PFSK-1 (cell line): ENCODE measurements around the gene POU6F2.

Experiments
- FOXP2 ChIP-seq: optimal IDR thresholded peaks from 2 replicates; pipeline ENCODE3; 2011; ENCODE audit warnings: borderline replicate concordance, control low read depth, inconsistent platforms; ENCODE audit not compliant: insufficient read depth; ENCODE audit errors: extremely low read length, extremely low read depth
- POLR2AphosphoS5 ChIP-seq: IDR thresholded peaks from 2 replicates; pipeline ENCODE4 v1.6.1; 2012; ENCODE audit warnings: low read depth, mild to moderate bottlenecking, control low read depth, low read length, moderate library complexity
- SIN3A ChIP-seq: IDR thresholded peaks from 2 replicates; pipeline ENCODE4 v1.6.1; 2012; ENCODE audit warnings: mild to moderate bottlenecking, low read length, moderate library complexity, borderline replicate concordance; ENCODE audit not compliant: insufficient read depth
- TAF1 ChIP-seq: IDR thresholded peaks from 2 replicates; pipeline ENCODE4 v1.6.1; 2012; ENCODE audit warnings: low read length, control low read depth, borderline replicate concordance; ENCODE audit not compliant: insufficient read depth
- TF ChIP-seq, protein P1 (sequence below), 2 experiments: IDR thresholded peaks; 2 replicates each; pipeline versions ENCODE4 v1.6.1 to v1.8.0; 2011 to 2012; ENCODE audit warnings: low read depth in 2 of 2, low read length in 2 of 2, control low read depth in 1 of 2, inconsistent platforms in 1 of 2, mild to moderate bottlenecking in 1 of 2, moderate library complexity in 1 of 2; ENCODE audit not compliant: insufficient read depth in 1 of 2

POU6F2 gene

DNA sequence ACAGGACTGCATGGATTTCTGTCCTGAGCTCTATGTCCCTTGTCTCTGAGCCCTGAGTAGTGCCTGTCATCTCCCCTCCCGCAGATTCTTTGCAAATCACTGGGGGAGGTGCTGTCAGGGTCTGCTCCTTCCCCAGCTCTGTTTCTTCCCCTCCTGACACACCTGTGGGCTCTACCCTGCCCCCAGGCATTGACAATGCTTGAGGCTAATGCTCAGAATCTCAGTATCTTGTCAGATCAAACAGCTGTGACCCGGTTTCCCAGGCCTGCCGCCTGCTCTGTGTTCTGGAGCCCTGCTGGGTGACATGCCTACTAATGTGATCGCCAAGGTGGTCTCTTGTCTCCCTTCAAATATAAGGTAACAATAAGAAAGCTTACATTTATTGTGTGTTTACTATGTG, 209.0 kb downstream of the POU6F2 start:
- no peak for TF ChIP-seq TAF1
- no peak for TF ChIP-seq FOXP2
- TF ChIP-seq SIN3A, result no peak
- TF ChIP-seq, protein P1, sequence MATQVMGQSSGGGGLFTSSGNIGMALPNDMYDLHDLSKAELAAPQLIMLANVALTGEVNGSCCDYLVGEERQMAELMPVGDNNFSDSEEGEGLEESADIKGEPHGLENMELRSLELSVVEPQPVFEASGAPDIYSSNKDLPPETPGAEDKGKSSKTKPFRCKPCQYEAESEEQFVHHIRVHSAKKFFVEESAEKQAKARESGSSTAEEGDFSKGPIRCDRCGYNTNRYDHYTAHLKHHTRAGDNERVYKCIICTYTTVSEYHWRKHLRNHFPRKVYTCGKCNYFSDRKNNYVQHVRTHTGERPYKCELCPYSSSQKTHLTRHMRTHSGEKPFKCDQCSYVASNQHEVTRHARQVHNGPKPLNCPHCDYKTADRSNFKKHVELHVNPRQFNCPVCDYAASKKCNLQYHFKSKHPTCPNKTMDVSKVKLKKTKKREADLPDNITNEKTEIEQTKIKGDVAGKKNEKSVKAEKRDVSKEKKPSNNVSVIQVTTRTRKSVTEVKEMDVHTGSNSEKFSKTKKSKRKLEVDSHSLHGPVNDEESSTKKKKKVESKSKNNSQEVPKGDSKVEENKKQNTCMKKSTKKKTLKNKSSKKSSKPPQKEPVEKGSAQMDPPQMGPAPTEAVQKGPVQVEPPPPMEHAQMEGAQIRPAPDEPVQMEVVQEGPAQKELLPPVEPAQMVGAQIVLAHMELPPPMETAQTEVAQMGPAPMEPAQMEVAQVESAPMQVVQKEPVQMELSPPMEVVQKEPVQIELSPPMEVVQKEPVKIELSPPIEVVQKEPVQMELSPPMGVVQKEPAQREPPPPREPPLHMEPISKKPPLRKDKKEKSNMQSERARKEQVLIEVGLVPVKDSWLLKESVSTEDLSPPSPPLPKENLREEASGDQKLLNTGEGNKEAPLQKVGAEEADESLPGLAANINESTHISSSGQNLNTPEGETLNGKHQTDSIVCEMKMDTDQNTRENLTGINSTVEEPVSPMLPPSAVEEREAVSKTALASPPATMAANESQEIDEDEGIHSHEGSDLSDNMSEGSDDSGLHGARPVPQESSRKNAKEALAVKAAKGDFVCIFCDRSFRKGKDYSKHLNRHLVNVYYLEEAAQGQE (IDR thresholded peaks at IDR 0.05; ENCODE audit: insufficient read depth in 1 of 2, low read depth in 2 of 2, low read length in 2 of 2), result no peak
- TF ChIP-seq POLR2AphosphoS5, result no peak

DNA sequence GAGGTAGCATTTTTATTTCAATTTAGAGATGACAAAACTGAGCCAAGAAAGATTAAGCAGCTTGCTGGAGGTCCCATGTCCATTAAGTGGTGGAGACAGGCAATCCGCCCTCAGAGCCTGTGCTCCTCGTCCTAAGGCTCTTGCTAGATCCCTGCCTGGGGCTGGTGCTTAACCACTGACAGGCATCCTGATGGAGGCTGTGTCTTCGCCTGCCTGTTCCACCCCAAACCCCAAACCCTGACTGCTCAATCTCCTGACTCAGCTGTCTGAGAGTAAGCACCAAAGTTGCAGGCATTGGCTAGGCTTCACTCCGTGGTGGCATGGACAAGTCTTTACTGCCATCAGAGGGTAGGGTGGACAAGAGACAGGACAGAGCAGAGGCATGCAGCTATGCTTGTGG, 209.4 kb downstream of the POU6F2 start:
- TF ChIP-seq, protein P1 (IDR thresholded peaks at IDR 0.05; ENCODE audit: insufficient read depth in 1 of 2, low read depth in 2 of 2, low read length in 2 of 2), result no peak
- TF ChIP-seq SIN3A, result no peak
- TF ChIP-seq POLR2AphosphoS5, result no peak
- no peak for TF ChIP-seq FOXP2
- no peak for TF ChIP-seq TAF1

DNA sequence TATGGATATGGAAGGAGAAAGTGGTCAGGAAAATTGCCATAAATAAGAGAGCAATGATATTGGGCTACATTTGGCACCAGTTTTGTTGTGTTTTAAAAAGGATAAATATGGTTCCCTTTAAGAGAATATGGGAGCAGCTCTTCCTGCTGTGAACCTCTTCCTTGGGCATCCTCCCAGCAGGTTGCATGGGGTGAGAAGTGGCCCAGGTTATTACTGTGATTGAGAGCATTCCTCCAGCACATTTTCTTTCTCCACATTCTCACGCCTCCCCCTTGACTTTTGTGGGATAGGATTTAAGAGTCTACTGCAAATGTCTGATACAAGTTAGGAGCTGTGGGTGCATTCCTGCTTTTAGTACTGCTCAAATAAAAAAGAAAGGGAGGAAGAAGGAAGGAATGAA, 214.8 kb downstream of the POU6F2 start:
- TF ChIP-seq, protein P1 (IDR thresholded peaks at IDR 0.05; ENCODE audit: insufficient read depth in 1 of 2, low read depth in 2 of 2, low read length in 2 of 2), result no peak
- no peak for TF ChIP-seq POLR2AphosphoS5
- no peak for TF ChIP-seq TAF1
- TF ChIP-seq SIN3A, result no peak
- TF ChIP-seq FOXP2, result no peak

DNA sequence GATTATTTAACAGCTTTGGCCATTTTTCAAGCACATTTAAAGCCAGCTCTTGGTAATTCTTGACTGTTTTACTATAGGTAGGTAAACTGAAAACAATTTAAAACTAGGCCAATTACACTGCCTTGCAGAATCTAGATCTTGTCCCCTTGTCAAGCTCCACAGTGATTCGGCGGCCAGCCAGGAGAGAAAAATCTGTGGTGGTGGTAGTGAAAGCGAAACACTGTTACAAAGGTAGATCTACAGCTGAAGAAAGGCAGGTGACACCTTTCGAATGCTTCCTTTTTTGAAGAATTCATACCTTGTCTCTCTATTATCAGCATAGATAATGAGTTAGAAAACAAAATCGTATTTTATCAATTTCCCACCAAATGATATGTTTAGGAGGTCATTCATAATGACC, 218.3 kb downstream of the POU6F2 start:
- no peak for TF ChIP-seq SIN3A
- no peak for TF ChIP-seq FOXP2
- TF ChIP-seq, protein P1 (IDR thresholded peaks at IDR 0.05; ENCODE audit: insufficient read depth in 1 of 2, low read depth in 2 of 2, low read length in 2 of 2), result no peak
- no peak for TF ChIP-seq TAF1
- no peak for TF ChIP-seq POLR2AphosphoS5

DNA sequence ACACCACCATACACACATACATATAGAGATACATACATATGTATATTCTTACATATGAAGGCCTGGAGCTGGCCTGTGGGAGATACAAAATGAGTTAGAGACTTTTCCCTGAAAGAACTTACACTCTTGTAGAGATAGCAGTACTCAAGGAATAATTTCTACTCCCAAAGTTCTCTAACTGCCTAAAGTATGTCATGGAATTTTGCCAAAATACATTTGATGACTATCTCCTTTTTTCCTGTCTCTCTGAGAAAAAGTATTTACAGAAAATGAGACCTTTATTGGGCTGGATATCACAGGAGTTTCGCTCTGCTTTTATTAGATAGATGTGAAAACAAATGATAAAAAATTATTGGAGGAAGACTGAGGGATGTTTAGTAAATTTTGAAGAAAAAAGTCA, 220.1 kb downstream of the POU6F2 start:
- TF ChIP-seq, protein P1 (IDR thresholded peaks at IDR 0.05; ENCODE audit: insufficient read depth in 1 of 2, low read depth in 2 of 2, low read length in 2 of 2), result no peak
- no peak for TF ChIP-seq SIN3A
- TF ChIP-seq FOXP2, result no peak
- no peak for TF ChIP-seq TAF1
- no peak for TF ChIP-seq POLR2AphosphoS5
